Erythroblast (primary cell): Measurements from ENCODE around the gene NOTUM.

Experiments
- GATA1 ChIP-seq: IDR thresholded peaks from 2 replicates; pipeline ENCODE4 v1.6.1; 2011; ENCODE audit warnings: low read depth, mild to moderate bottlenecking, control low read depth, low read length, moderate library complexity
- POLR2A ChIP-seq: IDR thresholded peaks from 2 replicates; pipeline ENCODE4 v1.6.1; 2011; ENCODE audit warnings: mild to moderate bottlenecking, low read length

GRCh38 chr17:82006468-82007227, 45.7 kb upstream of the NOTUM start:
- TF ChIP-seq POLR2A (no peak), GATA1 (no peak)
